ENCODE measurements around the gene TSC22D3.
A peak's percentile ranks its signal among the peaks of the same experiment; 100 is the strongest.
"Not testable (repeated sequence)": the region's sequence is repeated elsewhere in the genome, so short reads cannot be mapped to it uniquely, and the experiment has no call there.

The TSC22D3 gene

GRCh38 chrX:107775734-107776511 lies at the start of gene TSC22D3:
TSS of gene TSC22D3 (minus strand) at chrX:107775787. CDS start at chrX:107775419, 368 bp downstream.
- FAIRE-seq = no peak

DNA sequence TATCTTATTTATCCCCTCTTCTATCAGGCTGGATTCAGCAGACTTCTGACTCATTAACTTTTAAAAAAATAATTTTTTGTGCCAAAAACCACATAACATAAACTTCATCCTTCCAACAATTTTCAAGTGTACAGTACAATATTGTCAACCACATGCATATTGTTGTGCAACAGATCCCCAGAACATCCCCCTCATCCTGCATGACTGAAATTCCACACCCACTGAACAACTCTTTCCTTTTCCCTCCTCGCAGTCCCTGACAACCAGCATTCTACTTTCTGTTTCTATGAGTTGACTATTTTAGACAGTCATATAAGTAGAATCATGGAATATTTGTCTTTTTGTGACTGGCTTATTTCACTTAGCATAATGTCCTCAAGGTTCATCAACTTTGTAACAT lies 47.9 kb upstream of the TSC22D3 start:
- no peak for FAIRE-seq

DNA sequence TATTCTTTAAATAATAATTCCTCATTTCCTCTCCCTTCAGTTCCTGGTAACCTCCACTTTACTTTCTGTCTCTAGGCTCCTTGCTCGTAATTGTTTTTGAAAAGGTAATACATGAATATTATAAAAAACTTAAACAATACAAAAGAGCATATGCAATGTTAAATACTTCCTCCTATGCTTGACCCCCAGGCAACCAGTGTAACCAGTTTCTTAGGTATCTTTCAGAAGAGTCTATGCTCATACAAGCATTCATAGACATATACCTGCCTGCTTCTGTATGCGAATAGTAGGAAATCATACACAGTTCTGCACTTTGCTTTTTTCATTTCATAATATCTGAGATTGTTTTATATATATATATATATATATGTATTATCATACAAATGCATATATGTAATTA lies 47.5 kb upstream of the TSC22D3 start:
- no peak for FAIRE-seq

DNA sequence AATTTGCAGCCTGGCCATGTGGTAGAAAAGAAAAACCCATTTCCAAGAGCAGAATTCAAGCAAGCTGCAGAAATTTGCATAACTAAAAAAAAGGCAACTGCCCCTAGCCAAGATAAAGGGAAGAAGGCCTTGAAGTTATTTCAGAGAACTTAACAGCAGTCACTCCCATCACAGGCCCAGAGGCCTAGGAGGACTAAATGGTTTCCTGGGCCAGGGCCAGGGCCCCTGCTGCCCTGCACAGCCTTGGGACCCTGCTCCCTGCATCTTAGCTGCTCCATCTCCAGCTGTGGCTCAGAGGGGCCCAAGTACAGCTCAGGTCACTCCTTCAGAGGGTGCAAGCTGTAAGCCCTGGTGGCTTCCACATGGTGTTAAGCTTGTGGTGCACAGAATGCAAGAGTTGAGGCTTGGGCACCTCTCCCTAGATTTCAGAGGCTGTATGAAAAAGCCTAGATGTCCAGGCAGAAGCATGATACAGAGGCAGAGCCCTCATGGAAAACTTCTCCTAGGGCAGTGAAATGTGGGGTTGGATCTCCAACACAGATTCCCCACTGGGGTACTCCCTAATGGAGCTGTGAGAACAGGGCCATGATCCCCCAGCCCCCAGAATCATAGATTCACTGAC lies 43.4 kb upstream of the TSC22D3 start:
- FAIRE-seq = no peak

DNA sequence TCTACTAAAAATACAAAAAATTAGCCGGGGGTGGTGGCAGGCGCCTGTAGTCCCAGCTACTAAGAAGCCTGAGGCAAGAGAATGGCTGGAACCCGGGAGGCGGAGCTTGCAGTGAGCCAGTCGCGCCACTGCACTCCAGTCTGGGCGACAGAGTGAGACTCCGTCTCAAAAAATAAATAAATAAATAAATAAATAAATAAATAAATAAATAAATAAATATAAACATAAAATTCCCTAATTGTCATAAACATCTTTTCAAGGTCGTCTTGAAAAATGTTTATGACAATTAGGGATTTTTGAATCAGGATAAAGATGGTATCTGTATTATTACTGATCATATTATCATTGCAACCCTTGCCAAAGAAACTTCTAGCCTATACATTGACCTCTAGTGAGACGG lies 34.5 kb upstream of the TSC22D3 start:
- not testable (repeated sequence) for FAIRE-seq

- no peak for FAIRE-seq
Measured at GRCh38 chrX:107805179-107805578, 29.6 kb upstream of the TSC22D3 start.

GRCh38 chrX:107804427-107804826 lies 28.8 kb upstream of the TSC22D3 start:
- FAIRE-seq = no peak

GRCh38 chrX:107787827-107788226 lies 12.2 kb upstream of the TSC22D3 start:
- no peak for FAIRE-seq

- FAIRE-seq = no peak
Measured at GRCh38 chrX:107780525-107780924, 4.9 kb upstream of the TSC22D3 start.

GRCh38 chrX:107777536-107777832 lies 1.9 kb upstream of the TSC22D3 start, which contains the start of gene NCBP2L:
TSS of gene NCBP2L (plus strand) at chrX:107777733. CDS start at chrX:107794221, 16,488 bp downstream.
- FAIRE-seq = no peak

GRCh38 chrX:107776649-107777535 lies 1.3 kb upstream of the TSC22D3 start:
- FAIRE-seq = peak; percentile 90

DNA sequence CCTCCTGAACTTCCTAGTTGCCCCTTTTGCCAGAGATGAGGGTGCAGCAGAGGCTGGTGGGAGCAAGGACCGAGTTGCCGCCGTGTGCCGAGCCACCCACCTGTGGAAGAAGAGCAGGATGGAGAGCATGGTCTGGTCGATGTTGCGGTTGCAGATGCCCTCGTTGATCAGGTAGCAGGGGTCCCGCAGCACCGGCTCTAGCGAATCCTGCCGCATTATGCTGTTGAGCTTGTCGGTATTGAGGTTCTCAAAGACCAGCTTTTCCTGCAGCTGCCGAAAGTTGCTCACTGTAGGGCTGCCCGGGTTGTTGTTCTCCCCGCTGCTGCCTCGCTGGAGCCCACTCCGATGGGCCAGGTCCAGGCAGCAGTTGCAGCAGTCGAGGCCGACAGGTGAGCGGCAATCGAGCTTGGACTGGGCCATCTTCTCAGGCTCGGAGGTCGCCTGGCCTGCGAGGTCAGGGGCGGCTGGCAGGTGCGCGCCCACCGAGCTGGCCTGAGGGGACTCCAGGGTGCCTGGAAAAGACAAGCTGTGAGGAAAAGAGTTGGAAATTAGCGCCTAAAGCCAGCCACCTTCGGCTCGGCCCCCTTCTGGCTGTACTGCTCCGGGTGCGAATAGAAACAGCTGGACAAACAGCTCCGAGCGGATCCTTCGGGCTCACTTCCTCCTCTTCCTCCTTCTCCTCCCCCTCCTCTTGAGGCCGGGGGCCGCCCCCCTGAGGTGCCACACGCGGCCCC lies 420 bp downstream of the TSC22D3 start:
- FAIRE-seq = no peak

- no peak for FAIRE-seq
Measured at GRCh38 chrX:107773906-107774435, 1.6 kb downstream of the TSC22D3 start.

GRCh38 chrX:107773206-107773605 lies 2.4 kb downstream of the TSC22D3 start:
- FAIRE-seq = no peak

DNA sequence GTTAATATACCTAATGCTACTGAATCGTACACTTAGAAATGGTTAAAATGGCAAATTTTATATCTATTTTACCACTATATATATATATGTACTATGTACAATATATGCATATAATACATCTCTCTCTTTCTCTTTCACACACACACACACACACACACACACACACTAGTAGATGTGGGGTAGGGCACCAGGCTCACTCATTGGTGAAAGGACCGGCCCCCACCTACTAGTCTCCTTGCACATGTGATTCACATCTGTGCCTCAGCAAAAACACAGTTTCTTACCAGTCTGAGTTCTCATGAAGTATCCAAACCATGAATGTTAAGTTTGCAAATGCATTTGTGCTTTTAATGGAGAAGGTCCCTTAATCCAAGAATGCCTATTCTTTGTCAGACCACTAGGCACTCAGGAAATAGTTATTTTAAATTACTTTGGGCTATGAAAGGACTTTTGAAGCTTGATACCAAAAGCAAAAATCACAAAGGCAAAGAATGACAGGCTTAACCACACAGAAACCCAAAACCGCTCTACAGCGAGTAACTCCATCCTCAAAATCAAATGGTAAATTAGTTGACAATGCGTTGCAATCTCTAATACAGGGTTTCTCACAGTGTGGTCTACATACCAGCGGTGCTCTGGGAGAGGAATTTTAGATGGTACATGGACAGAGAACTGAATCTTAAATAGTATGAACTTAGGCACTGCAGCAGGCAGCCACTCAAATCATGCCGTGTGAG lies 5.8 kb downstream of the TSC22D3 start:
- FAIRE-seq = no peak

- no peak for FAIRE-seq
Measured at GRCh38 chrX:107768051-107768450, 7.5 kb downstream of the TSC22D3 start.

- no peak for FAIRE-seq
Measured at GRCh38 chrX:107766470-107767150, 9.0 kb downstream of the TSC22D3 start.

DNA sequence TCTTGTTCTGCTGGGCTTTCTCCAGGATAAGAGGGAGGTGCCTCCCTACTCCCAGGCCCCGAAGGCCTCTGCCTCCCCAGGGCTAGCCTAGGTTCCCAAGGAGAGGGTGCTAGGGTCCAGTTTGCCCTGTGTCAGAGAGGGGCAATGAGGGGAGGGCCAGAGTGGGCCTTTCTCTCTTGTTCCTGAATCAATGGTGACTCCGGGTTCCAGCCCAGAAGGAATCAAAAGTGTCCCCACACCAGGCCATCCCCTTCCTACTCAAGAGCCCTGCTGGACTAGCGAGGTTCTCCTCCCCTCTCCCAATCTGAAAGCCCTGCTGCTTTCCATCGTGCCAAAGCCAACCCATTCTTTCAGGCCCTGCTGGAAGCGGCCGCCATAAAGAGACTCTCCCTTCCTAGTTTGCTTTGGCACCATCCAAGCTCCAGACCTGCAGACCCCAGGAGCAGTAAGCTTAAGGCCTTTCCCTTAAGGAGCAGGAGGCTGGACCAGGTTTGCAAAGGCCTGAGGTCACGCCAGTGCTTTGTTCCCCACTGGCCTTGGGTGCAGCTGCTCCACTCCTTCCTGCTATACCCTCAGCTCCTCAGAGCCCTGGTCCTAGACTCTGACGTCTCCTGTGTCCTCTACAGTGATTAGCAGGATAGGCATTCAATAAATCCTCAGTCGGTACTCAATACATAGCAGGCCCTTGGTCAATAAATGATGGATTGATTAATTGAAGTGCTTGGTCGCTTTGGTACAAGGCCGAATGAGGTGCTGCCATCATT lies 10.6 kb downstream of the TSC22D3 start:
- FAIRE-seq = no peak

GRCh38 chrX:107763647-107764046 lies 11.9 kb downstream of the TSC22D3 start:
- no peak for FAIRE-seq

All from colon (tissue), 2 donors.